Keratinocyte (primary cell): ENCODE measurements around the gene POLD3.

ENCODE experiments used
- CTCF ChIP-seq, 3 experiments: IDR thresholded peaks in 1 of 3; conservative IDR thresholded peaks in 1 of 3; optimal IDR thresholded peaks in 1 of 3; 2 replicates in 2 of 3; 3 replicates in 1 of 3; pipeline versions ENCODE3 to v1.5.1; 2011; ENCODE audit warnings: low read length in 3 of 3, mild to moderate bottlenecking in 3 of 3, moderate library complexity in 2 of 3, control low read depth in 1 of 3, inconsistent platforms in 1 of 3; ENCODE audit not compliant: insufficient read depth in 2 of 3; ENCODE audit errors: extremely low read depth in 1 of 3
- EZH2 ChIP-seq: IDR thresholded peaks from one replicate; pipeline ENCODE4 v1.6.1; 2012; ENCODE audit warnings: inconsistent platforms, mild to moderate bottlenecking, low read length, moderate library complexity

DNA sequence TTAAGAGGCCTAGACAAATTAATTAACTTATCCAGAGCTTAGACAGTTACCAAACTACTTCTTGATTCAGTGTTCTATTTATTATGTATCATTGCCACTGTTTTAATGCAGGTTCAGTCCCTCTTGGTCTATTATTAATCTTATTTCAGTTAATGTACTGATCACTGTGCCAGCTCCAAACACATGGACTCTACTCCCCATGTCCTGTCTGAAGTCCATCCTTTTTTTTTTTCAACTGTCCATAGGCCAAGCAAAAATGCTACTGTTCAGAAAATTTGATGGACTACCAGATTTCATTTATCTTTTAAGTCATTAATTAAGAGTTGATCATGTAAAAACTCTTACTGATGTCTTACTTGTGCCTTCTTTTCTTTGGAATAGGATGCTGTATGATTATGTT is 11.9 kb downstream of the POLD3 start:
- no peak for TF ChIP-seq CTCF (optimal IDR thresholded peaks at IDR 0.05 in 1 of 3, IDR thresholded peaks at IDR 0.05 in 1 of 3, conservative IDR thresholded peaks at IDR 0.05 in 1 of 3; ENCODE audit: extremely low read depth in 1 of 3, insufficient read depth in 2 of 3, low read length in 3 of 3)
- TF ChIP-seq EZH2 = no peak
